Astrocyte (in vitro differentiated cells and primary cell): ENCODE measurements around the gene PDXK. TPM values are rescaled to one million over a fixed set of nuclear protein-coding genes. Genes with fewer than 3 reads are reported as not detected.

ENCODE experiments used
- DNase-seq: peaks from one replicate; pipeline ENCODE4 v3.0.0-alpha.2; 2010; ENCODE audit warnings: low read depth
- FAIRE-seq: peaks from 2 replicates; lab custom pipeline; 2011; peaks lifted over from hg19 to GRCh38; lab: Jason Lieb, UNC
- H2AFZ ChIP-seq: 2 replicates; pipeline ENCODE4 v1.6.0; 2012; ENCODE audit warnings: low read depth, low read length, inconsistent platforms
- H3K27ac ChIP-seq: 2 replicates; pipeline ENCODE4 v1.5.1; 2011; ENCODE audit warnings: low read depth, low read length, inconsistent platforms
- H3K27me3 ChIP-seq: 2 replicates; pipeline ENCODE4 v1.6.0; 2011; ENCODE audit warnings: low read length, inconsistent platforms; ENCODE audit not compliant: insufficient read depth
- H3K36me3 ChIP-seq: 2 replicates; pipeline ENCODE4 v1.5.1; 2011; ENCODE audit warnings: low read length, inconsistent platforms; ENCODE audit not compliant: insufficient read depth
- H3K4me1 ChIP-seq: 2 replicates; pipeline ENCODE4 v1.5.1; 2011; ENCODE audit warnings: low read length, inconsistent platforms; ENCODE audit not compliant: insufficient read depth
- H3K4me2 ChIP-seq: 2 replicates; pipeline ENCODE4 v1.6.0; 2012; ENCODE audit warnings: low read length, inconsistent platforms
- H3K4me3 ChIP-seq: 2 replicates; pipeline ENCODE4 v1.5.1; 2011; ENCODE audit warnings: low read depth, mild to moderate bottlenecking, low read length, inconsistent platforms; ENCODE audit not compliant: insufficient read depth
- H3K79me2 ChIP-seq: 2 replicates; pipeline ENCODE4 v1.6.0; 2012; ENCODE audit warnings: mild to moderate bottlenecking, low read length, inconsistent platforms; ENCODE audit not compliant: insufficient read depth
- H3K9ac ChIP-seq: 2 replicates; pipeline ENCODE4 v1.6.0; 2012; ENCODE audit warnings: mild to moderate bottlenecking, low read length, inconsistent platforms
- H3K9me3 ChIP-seq: 2 replicates; pipeline ENCODE4 v1.5.1; 2012; ENCODE audit warnings: low read depth, mild to moderate bottlenecking, low read length, inconsistent platforms; ENCODE audit not compliant: insufficient read depth
- H4K20me1 ChIP-seq: 2 replicates; pipeline ENCODE4 v1.6.0; 2012; ENCODE audit warnings: low read length, inconsistent platforms; ENCODE audit not compliant: insufficient read depth
- H3K27ac Mint-ChIP-seq: one replicate; pipeline ENCODE4 v1.8.0; 2021; ENCODE audit warnings: mild to moderate bottlenecking, mixed read lengths; ENCODE audit not compliant: unreplicated experiment
- H3K27me3 Mint-ChIP-seq: one replicate; pipeline ENCODE4 v1.8.0; 2021; ENCODE audit warnings: low read depth, mixed read lengths; ENCODE audit not compliant: unreplicated experiment
- H3K36me3 Mint-ChIP-seq: one replicate; pipeline ENCODE4 v1.8.0; 2021; ENCODE audit warnings: low read depth, mixed read lengths; ENCODE audit not compliant: unreplicated experiment
- H3K4me1 Mint-ChIP-seq: one replicate; pipeline ENCODE4 v1.8.0; 2021; ENCODE audit warnings: low read depth, mixed read lengths; ENCODE audit not compliant: unreplicated experiment
- H3K4me3 Mint-ChIP-seq: one replicate; pipeline ENCODE4 v1.8.0; 2021; ENCODE audit warnings: mild to moderate bottlenecking, moderate library complexity, mixed read lengths; ENCODE audit not compliant: unreplicated experiment
- H3K9me3 Mint-ChIP-seq: one replicate; pipeline ENCODE4 v1.8.0; 2021; ENCODE audit warnings: mild to moderate bottlenecking, mixed read lengths; ENCODE audit not compliant: unreplicated experiment
- EZH2 ChIP-seq: IDR thresholded peaks from 2 replicates; pipeline ENCODE4 v1.6.1; 2012; ENCODE audit warnings: mild to moderate bottlenecking, low read length, inconsistent platforms; ENCODE audit not compliant: insufficient read depth
- total RNA-seq: library from RNA; stranded (reverse); gene quantifications from 2 replicates; pipeline ENCODE4 v1.2.1, GENCODE V29; 2021
- TF ChIP-seq, protein P1 (sequence below): IDR thresholded peaks from 2 replicates; pipeline ENCODE4 v1.5.1; 2011; ENCODE audit warnings: low read depth, mild to moderate bottlenecking, inconsistent platforms, low read length, moderate library complexity; ENCODE audit not compliant: insufficient read depth

The PDXK gene
- total RNA-seq, 1 donor from 2014 or later: 180 TPM

- FAIRE-seq: no peak
These were observed 43.6 kb downstream of the PDXK start for GRCh38 chr21:43762303-43763128.

GRCh38 chr21:43763901-43764523 is 45.1 kb downstream of the PDXK start:
- Mint-ChIP-seq H3K4me3 (no peak overlapping the region), H3K9me3 (no peaks in the 10 kb centered on the region), H3K36me3 (peaks cover 17% of the 10 kb centered on the region), H3K4me1 (peaks cover 19% of the 10 kb centered on the region), H3K27ac (peak overlapping the region; percentile 7), H3K27me3 (no peaks in the 10 kb centered on the region)
- H3K4me1 ChIP-seq: peaks cover 19% of the 10 kb centered on the region
- no peak for TF ChIP-seq EZH2
- H3K9ac ChIP-seq: no peak overlapping the region
- H3K4me2 ChIP-seq: no peak overlapping the region
- FAIRE-seq (no peak), DNase-seq (no peak)
- no peak overlapping the region for H3K27ac ChIP-seq
- no peaks in the 10 kb centered on the region for H3K36me3 ChIP-seq
- H4K20me1 ChIP-seq: no peaks in the 10 kb centered on the region
- no peaks in the 10 kb centered on the region for H3K79me2 ChIP-seq
- H3K27me3 ChIP-seq: no peaks in the 10 kb centered on the region
- no peaks in the 10 kb centered on the region for H3K9me3 ChIP-seq
- no peak overlapping the region for H2AFZ ChIP-seq
- H3K4me3 ChIP-seq: no peak overlapping the region

More at GRCh38 chr21:43762303-43763128, 43.6 kb downstream of the PDXK start:
- no peaks in the 10 kb centered on the region for H4K20me1 ChIP-seq
- no peak overlapping the region for H3K9ac ChIP-seq
- no peak for DNase-seq
- no peak for TF ChIP-seq EZH2
- TF ChIP-seq, protein P1, sequence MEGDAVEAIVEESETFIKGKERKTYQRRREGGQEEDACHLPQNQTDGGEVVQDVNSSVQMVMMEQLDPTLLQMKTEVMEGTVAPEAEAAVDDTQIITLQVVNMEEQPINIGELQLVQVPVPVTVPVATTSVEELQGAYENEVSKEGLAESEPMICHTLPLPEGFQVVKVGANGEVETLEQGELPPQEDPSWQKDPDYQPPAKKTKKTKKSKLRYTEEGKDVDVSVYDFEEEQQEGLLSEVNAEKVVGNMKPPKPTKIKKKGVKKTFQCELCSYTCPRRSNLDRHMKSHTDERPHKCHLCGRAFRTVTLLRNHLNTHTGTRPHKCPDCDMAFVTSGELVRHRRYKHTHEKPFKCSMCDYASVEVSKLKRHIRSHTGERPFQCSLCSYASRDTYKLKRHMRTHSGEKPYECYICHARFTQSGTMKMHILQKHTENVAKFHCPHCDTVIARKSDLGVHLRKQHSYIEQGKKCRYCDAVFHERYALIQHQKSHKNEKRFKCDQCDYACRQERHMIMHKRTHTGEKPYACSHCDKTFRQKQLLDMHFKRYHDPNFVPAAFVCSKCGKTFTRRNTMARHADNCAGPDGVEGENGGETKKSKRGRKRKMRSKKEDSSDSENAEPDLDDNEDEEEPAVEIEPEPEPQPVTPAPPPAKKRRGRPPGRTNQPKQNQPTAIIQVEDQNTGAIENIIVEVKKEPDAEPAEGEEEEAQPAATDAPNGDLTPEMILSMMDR: no peak
- Mint-ChIP-seq H3K36me3 (peaks cover 19% of the 10 kb centered on the region), H3K9me3 (no peaks in the 10 kb centered on the region), H3K4me3 (no peak overlapping the region), H3K4me1 (peaks cover 9% of the 10 kb centered on the region), H3K27me3 (no peaks in the 10 kb centered on the region), H3K27ac (no peak overlapping the region)
- H3K4me3 ChIP-seq: no peak overlapping the region
- H3K4me2 ChIP-seq: no peak overlapping the region
- no peaks in the 10 kb centered on the region for H3K79me2 ChIP-seq
- no peak overlapping the region for H2AFZ ChIP-seq
- H3K27ac ChIP-seq: no peak overlapping the region
- peaks cover 6% of the 10 kb centered on the region for H3K36me3 ChIP-seq
- no peaks in the 10 kb centered on the region for H3K27me3 ChIP-seq
- no peaks in the 10 kb centered on the region for H3K9me3 ChIP-seq
- peaks cover 12% of the 10 kb centered on the region for H3K4me1 ChIP-seq

DNA sequence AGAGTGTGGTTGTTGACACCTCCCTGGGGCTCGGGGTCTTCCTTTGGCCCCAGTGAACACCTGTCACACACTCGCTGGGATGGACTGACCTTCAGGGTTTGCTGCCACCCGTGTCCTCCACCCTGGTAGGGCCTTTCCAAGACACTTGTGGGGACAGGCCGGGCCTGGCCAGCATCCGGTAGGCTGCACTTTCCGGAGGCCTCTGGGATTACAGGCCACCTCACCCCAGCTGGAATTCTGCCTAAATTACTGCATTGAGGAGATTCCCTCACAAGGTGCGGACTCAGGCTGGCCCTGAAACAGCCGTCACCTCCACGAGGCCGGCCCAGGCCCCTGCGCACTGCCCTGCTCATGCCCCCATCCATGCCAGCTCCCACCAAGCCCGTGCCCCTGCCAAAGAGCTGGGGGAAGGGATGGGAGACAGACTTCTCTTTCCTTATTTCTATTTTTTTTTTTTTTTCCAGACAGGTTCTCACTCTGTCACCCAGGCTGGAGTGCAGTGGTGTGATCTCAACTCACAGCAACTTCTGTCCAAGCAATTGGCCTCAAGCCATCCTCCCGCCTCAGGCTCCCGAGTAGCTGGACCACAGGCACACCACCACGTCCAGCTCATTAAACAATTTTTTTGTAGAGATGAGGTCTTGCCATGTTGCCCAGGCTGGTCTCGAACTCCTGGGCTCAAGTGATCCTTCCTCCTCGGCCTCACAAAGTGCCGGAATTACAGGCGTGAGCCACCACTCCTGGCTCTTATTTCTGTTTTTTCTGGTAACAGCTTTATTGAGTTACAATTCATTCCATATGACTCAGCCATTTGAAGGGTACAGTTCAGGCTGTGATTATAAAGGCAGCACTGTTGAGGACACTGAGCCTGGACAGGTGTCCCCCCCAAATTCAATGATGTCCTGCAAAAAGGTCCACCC is 45.9 kb downstream of the PDXK start:
- no peak overlapping the region for H2AFZ ChIP-seq
- no peak for TF ChIP-seq EZH2
- TF ChIP-seq, protein P1: no peak
- H3K27me3 ChIP-seq: no peaks in the 10 kb centered on the region
- no peak overlapping the region for H3K4me3 Mint-ChIP-seq
- peaks cover 19% of the 10 kb centered on the region for H3K4me1 ChIP-seq
- no peaks in the 10 kb centered on the region for H3K9me3 Mint-ChIP-seq
- H3K9me3 ChIP-seq: no peaks in the 10 kb centered on the region
- no peaks in the 10 kb centered on the region for H4K20me1 ChIP-seq
- H3K36me3 Mint-ChIP-seq: peaks cover 17% of the 10 kb centered on the region
- H3K4me1 Mint-ChIP-seq: peaks cover 21% of the 10 kb centered on the region
- H3K36me3 ChIP-seq: no peaks in the 10 kb centered on the region
- FAIRE-seq (no peak), DNase-seq (no peak)
- no peak overlapping the region for H3K27ac ChIP-seq
- no peak overlapping the region for H3K4me3 ChIP-seq
- no peaks in the 10 kb centered on the region for H3K27me3 Mint-ChIP-seq
- H3K4me2 ChIP-seq: no peak overlapping the region
- H3K27ac Mint-ChIP-seq: no peak overlapping the region
- H3K79me2 ChIP-seq: no peaks in the 10 kb centered on the region
- H3K9ac ChIP-seq: no peak overlapping the region
